ENCODE results near the gene LRRC43.

Gene LRRC43, protein sequence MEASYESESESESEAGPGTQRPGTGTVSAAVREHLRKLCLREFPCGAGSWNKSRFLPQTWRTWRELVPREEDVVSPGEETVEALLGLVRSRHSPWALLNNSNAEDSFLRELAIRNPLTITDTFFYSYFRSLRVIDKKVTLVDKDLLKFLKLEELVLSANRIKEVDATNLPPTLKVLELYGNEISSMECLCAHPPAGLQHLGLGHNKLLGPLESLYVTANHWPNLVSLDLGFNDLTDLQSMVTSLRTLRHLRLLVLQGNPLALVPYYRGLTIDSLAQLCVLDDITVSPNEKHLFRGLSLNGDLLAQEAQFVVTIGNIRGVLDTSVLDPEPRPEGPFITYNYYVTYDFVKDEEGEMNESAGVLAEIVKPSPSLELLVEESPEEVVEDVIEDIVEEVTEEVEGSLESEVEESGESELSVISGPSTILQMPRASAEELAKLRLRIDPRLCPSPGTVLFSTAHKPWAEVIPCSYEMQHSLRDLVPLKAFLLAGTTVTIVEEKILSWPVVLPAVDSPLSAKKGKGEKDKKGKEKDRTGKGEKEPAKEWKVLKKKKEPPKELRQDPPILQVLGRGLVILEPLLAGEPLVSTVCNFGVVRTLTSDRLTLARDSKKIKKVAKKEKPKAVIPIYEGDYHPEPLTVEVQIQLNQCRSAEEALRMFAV

GRCh38 chr12:122182887-122183587 is at the start of gene LRRC43:
LRRC43 (plus strand) TSS chr12:122183123; CDS start chr12:122183145, 22 bp downstream.
- no peak for DNase-seq

GRCh38 chr12:122133192-122133950 is 49.6 kb upstream of the LRRC43 start:
- no peak for DNase-seq

DNA sequence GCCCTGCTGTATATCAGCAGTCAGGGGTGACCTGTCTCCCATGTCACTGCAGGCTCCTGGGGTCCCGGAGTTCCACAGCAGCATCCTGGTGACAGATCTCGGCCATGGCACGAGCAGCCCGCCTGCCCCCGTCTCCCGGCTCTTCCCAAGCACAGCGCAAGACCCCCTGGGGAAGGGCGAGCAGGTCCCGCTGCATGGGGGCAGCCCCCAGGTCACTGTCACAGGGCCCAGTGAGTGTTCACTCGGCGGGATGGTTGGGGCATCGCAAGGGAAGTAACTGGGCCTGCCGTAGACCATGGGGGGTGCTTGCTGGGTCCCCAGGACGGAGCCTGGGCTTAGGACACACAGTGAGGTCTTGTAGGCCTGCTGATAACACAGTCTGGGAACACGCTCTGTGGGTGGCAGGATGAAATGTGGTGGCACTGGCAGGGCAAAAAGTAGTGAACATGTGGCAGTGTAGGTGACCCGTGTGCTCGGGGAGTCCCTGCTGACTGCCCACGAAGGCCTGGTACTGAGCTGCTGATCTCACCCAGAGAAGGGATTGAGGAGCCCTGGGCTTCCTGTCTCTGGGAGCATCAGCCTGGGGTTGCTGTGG is 47.4 kb upstream of the LRRC43 start:
- DNase-seq, result no peak

GRCh38 chr12:122137229-122137628 is 45.7 kb upstream of the LRRC43 start:
- DNase-seq, result no peak

- DNase-seq, result no peak
Measured at GRCh38 chr12:122137681-122138080, 45.2 kb upstream of the LRRC43 start.

- DNase-seq, result no peak
Measured at GRCh38 chr12:122138181-122138580, 44.7 kb upstream of the LRRC43 start.

- DNase-seq, result no peak
Measured at GRCh38 chr12:122138616-122139015, 44.3 kb upstream of the LRRC43 start.

DNA sequence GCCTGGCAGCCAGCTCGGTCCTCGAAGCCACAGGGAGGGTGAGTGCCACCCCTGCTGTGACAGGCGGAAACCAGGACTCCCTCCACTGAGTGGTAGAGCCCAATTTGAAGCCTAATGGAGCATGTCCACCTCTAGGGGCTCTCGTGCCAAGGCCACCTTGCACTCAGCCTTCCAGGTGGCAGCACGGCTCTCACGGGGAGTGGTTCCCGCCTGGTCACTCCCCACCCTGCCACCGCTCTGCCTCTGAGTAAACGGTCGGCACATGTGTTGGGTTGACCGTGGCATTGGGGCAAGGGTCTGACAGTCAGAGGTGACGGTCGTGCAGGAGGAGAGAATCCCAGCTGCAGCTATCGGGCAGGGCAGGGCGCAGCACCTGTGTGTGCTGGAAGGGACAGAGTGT is 43.7 kb upstream of the LRRC43 start:
- no peak for DNase-seq

DNA sequence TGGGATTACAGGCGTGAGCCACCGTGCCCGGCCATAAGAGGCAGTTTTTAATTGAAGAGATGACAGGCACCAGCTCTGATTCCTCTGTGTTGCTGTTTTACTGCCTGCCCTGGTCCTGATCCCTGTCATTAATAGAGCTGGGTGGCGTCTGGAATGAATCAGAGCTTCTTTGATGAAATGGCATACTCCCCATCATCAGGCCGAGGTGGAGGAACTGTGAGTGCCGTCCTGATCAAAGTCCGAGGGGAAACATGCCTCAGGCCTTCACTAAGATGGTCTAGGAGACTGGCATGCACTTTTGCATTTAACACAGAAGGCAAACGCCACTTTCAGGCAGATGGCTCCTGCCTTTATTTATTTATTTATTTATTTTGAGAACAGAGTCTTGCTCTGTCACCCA is 43.0 kb upstream of the LRRC43 start:
- no peak for DNase-seq

DNA sequence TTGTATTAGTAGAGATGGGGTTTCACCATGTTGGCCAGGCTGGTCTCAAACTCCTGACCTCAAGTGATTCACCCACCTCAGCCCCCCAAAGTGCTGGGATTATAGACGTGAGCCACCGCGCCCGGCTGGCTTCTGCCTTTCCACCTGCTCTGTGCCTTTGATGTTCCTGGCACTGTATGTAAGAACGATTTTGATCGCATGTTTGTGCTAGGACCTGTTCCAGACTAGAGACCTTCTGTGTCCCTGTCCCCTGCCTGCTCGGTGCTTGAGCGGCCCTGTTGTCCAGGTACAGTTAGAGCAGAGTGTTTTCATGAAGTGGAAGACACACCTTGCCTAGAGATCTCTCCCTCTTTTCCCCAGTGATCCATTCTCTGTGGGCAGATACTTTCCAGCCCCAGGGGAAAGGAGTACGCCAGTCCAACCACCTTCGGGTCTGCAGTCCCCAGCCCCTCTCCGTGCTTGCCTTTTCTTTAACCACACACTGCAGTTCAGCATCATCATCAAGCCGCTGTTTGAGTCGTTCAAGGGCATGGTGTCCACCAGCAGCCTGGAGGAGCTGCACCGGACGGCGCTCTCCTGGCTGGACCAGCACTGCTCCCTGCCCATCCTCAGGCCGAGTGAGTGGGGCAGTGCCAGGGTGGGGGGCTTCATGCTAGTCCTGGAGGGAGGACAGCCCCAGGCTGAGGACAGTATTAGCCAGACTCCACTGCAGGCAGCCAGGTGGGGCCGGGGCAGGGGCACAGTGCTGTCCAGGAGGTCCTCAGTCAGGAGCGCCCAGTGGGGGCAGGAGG is 42.3 kb upstream of the LRRC43 start:
- no peak for DNase-seq

- no peak for DNase-seq
Measured at GRCh38 chr12:122141911-122142725, 40.8 kb upstream of the LRRC43 start.

DNA sequence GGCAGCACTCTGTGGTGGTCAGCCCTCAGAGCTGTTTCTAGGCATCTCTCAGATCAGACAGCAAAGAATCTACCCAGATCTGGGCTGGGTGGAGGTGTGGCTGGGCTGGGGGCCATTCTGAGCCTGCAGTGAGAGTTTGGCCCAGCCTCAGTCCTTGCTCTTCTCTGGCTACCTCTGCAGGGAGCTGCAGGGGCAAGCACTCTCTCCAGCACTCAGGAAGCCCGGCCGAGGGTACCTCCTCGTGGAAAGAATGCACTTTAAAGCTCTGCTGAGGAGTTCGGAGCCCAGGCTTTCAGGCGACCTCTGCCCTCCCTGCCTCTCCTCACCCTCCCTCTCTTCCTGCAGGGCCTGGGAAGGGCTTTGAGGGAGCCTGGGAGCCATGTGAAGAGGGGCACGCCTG is 40.1 kb upstream of the LRRC43 start:
- DNase-seq, result no peak

DNA sequence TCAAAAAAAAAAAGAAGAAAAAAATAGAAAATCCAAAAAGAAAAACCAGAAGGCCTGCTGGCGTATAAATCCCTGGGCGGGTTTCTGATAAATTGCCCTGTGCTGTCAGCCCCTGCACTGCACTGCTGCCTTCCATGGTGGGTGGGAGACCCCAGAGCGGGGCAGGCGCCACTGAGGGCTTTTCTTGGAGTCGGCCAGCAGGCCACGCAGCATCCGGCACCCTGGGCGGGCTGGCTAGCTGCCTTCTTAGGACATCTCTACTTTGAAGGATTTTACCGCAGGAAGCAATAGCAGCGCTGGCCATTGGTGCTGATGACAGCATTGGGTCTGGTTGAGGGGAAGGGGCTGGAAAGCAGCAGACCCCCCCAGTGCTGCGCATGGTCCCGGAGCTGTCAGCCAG is 38.0 kb upstream of the LRRC43 start:
- DNase-seq, result no peak

GRCh38 chr12:122145505-122146330 is 37.2 kb upstream of the LRRC43 start:
- DNase-seq, result no peak

DNA sequence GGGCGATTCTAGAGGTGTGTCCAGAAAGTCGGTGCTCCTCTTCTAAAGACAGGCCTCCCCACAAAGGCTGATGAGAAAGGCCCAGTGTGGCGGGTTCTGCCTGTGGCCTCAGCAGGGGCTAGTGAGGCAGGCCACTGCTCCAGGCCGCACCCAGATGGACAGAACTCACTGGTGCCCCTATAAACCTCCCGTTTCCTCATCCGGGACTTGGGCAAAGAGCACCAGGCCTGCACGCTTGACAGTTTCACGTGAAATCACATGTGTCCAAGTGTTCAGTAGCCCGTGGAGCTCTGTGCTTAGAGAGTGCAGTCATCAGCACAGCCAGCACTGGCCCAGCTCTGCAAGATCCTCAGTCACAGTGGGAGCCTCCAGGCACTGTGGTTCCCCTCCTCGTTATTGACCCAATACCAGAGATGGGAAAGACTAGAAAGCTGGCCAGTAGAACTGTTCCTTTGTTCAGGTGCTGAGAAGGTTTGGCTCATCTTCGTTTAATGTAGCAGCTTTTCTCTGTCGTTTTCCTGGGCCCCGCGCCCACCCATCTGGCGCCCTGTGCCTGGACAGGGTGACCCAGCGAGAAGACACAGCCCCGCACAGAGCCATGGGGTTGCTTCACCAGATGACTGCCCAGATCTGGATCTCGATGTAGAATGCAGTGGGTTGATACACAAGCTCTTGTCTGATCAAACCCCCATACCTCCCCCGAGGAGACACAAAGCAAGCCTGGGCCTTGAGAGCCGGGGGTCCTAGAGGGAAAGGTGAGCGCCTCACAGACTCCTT is 35.2 kb upstream of the LRRC43 start:
- no peak for DNase-seq

- DNase-seq, result no peak
Measured at GRCh38 chr12:122148657-122149056, 34.3 kb upstream of the LRRC43 start.

- no peak for DNase-seq
Measured at GRCh38 chr12:122150127-122150681, 32.7 kb upstream of the LRRC43 start.

GRCh38 chr12:122152754-122153153 is 30.2 kb upstream of the LRRC43 start:
- no peak for DNase-seq

DNA sequence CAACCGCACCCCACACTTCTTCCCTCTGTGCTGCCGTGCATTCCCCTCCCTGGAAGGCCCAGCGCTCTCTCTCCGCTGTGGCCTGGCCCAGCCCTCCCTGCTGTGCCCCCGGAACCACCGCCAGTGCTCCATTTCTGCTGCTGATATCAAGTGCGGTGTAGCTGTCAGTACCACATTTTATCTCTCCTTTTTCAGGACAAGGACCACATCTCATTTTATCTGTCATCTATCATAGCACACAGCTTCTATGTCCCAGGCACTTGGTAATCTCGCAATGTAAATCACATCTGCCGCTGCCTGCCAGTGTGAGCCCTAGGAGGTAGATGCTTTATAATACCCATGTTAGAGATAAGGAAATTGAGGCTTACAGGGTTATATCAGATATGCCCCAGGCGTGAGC is 27.2 kb upstream of the LRRC43 start:
- DNase-seq, result no peak
